ENCODE data around the gene KIF3A.

KIF3A gene

GRCh38 chr5:132647473-132647872 is 89.9 kb downstream of the KIF3A start:
- no peak for DNase-seq (ENCODE audit: low read depth, low spot score)
- H3K9me3 ChIP-seq (ENCODE audit: low read depth, low read length): no peaks in the 10 kb centered on the region
- H3K27ac ChIP-seq: no peak overlapping the region
- H3K9ac ChIP-seq (ENCODE audit: insufficient read length): no peak overlapping the region
- peaks cover 8% of the 10 kb centered on the region; the same call in 1 of the 2 replicates for H3K36me3 ChIP-seq (ENCODE audit: insufficient read depth, low read length)
- H3K4me3 ChIP-seq: no peak overlapping the region
- TF ChIP-seq EZH2 (IDR thresholded peaks at IDR 0.05): no peak
- TF ChIP-seq FOXP2 (optimal IDR thresholded peaks at IDR 0.05; ENCODE audit: control extremely low read depth, extremely low read length, insufficient read depth): no peak

GRCh38 chr5:132646583-132647266 is 90.6 kb downstream of the KIF3A start:
- no peak for TF ChIP-seq FOXP2 (optimal IDR thresholded peaks at IDR 0.05; ENCODE audit: control extremely low read depth, extremely low read length, insufficient read depth)
- TF ChIP-seq EZH2 (IDR thresholded peaks at IDR 0.05): no peak
- Histone ChIP-seq H3K9me3 (ENCODE audit: low read depth, low read length) (no peaks in the 10 kb centered on the region), H3K9ac (ENCODE audit: insufficient read length) (no peak overlapping the region), H3K36me3 (ENCODE audit: insufficient read depth, low read length) (peaks cover 15% of the 10 kb centered on the region; the same call in 1 of the 2 replicates), H3K4me3 (no peak overlapping the region), H3K27ac (no peak overlapping the region)
- DNase-seq (ENCODE audit: low read depth, low spot score): no peak

- peaks cover 32% of the 10 kb centered on the region for H3K36me3 ChIP-seq (ENCODE audit: insufficient read depth, low read length)
- DNase-seq (ENCODE audit: low read depth, low spot score): no peak
- H3K4me3 ChIP-seq: no peak overlapping the region
- H3K9me3 ChIP-seq (ENCODE audit: low read depth, low read length): no peaks in the 10 kb centered on the region
- H3K27ac ChIP-seq: no peak overlapping the region
- TF ChIP-seq POLR2AphosphoS5 (IDR thresholded peaks at IDR 0.05; ENCODE audit: borderline replicate concordance, low read depth, low read length): no peak
- no peak for TF ChIP-seq FOXP2 (optimal IDR thresholded peaks at IDR 0.05; ENCODE audit: control extremely low read depth, extremely low read length, insufficient read depth)
- TF ChIP-seq EZH2 (IDR thresholded peaks at IDR 0.05): no peak
- no peak overlapping the region for H3K9ac ChIP-seq (ENCODE audit: insufficient read length)
Observed at GRCh38 chr5:132644177-132644576, 93.2 kb downstream of the KIF3A start.
